ENCODE data around the gene KSR1. TPM values are rescaled to one million over a fixed set of nuclear protein-coding genes. Genes with fewer than 3 reads are reported as not detected.

Gene KSR1
- total and polyA plus RNA-seq, 2 experiments from 2014 or later: 7.8 to 53.2 TPM

GRCh38 chr17:27535178-27535928 lies 79.1 kb downstream of the KSR1 start (continued):
- no peak for TF ChIP-seq STAT1 (IDR thresholded peaks at IDR 0.05; ENCODE audit: unreplicated experiment)
- TF ChIP-seq ZNF114 (CRISPR knock-in tag; IDR thresholded peaks at IDR 0.05): no peak

- Mint-ChIP-seq H3K9me3 (no peaks in the 10 kb centered on the region), H3K4me3 (no peak overlapping the region), H3K4me1 (peaks cover 50% of the 10 kb centered on the region), H3K27me3 (ENCODE audit: insufficient read depth, low read depth, poor library complexity) (peaks cover 2% of the 10 kb centered on the region), H3K27ac (peak overlapping the region; percentile 59), H3K36me3 (ENCODE audit: low read depth) (no peaks in the 10 kb centered on the region; the same call in 2 of the 3 replicates)
- ATAC-seq: no peak
- H3K4me1 ChIP-seq (ENCODE audit: insufficient read depth): peaks cover 6% of the 10 kb centered on the region; the same call in 1 of the 2 replicates
- no peaks in the 10 kb centered on the region for H3K27me3 ChIP-seq (ENCODE audit: insufficient read depth)
- no peaks in the 10 kb centered on the region for H3K36me3 ChIP-seq (ENCODE audit: insufficient read depth)
- H3K27ac ChIP-seq (ENCODE audit: low read depth): no peak overlapping the region
- H4K20me1 ChIP-seq (replicated peaks; ENCODE audit: insufficient read depth): peaks cover 3% of the 10 kb centered on the region
- DNase-seq (ENCODE audit: low spot score): no peak
- H3K4me2 ChIP-seq: no peak overlapping the region
- no peaks in the 10 kb centered on the region for H3F3A ChIP-seq (replicated peaks; ENCODE audit: low read depth)
- no peak overlapping the region for H3K4me3 ChIP-seq
- H3K79me2 ChIP-seq (replicated peaks; ENCODE audit: insufficient read depth): peaks cover 92% of the 10 kb centered on the region
- H3K9me2 ChIP-seq (ENCODE audit: insufficient read depth): no peaks in the 10 kb centered on the region
- no peak for TF ChIP-seq NANOG (IDR thresholded peaks at IDR 0.05; ENCODE audit: borderline replicate concordance)
- no peak for TF ChIP-seq POLR2AphosphoS5 (IDR thresholded peaks at IDR 0.05; ENCODE audit: low read depth)
- TF ChIP-seq ZNF331 (CRISPR knock-in tag; IDR thresholded peaks at IDR 0.05; ENCODE audit: low read depth): 0 out of 2 replicates have a peak, but pooled peaks have one; percentile 13
- TF ChIP-seq STAT1 (IDR thresholded peaks at IDR 0.05; ENCODE audit: unreplicated experiment): no peak
- TF ChIP-seq CREB1 (CRISPR knock-in tag; IDR thresholded peaks at IDR 0.05; ENCODE audit: low read depth): no peak
- TF ChIP-seq EZH2phosphoT487 (IDR thresholded peaks at IDR 0.05; ENCODE audit: unreplicated experiment): no peak
- H2AFZ ChIP-seq: no peak overlapping the region
Observed at GRCh38 chr17:27535975-27536374, 79.7 kb downstream of the KSR1 start.

- Histone ChIP-seq H3K4me2 (no peak overlapping the region), H3K27ac (ENCODE audit: low read depth) (no peak overlapping the region), H3K4me3 (no peak overlapping the region), H3K36me3 (ENCODE audit: insufficient read depth) (no peaks in the 10 kb centered on the region), H3K9me2 (ENCODE audit: insufficient read depth) (no peaks in the 10 kb centered on the region), H3K4me1 (ENCODE audit: insufficient read depth) (peaks cover 6% of the 10 kb centered on the region; the same call in 1 of the 2 replicates), H3F3A (replicated peaks; ENCODE audit: low read depth) (no peaks in the 10 kb centered on the region), H4K20me1 (replicated peaks; ENCODE audit: insufficient read depth) (peaks cover 3% of the 10 kb centered on the region), H2AFZ (no peak overlapping the region), H3K27me3 (ENCODE audit: insufficient read depth) (no peaks in the 10 kb centered on the region), H3K79me2 (replicated peaks; ENCODE audit: insufficient read depth) (peaks cover 88% of the 10 kb centered on the region)
- ATAC-seq: no peak
- no peak overlapping the region for H3K27ac Mint-ChIP-seq
- no peaks in the 10 kb centered on the region for H3K9me3 Mint-ChIP-seq
- H3K27me3 Mint-ChIP-seq (ENCODE audit: insufficient read depth, low read depth, poor library complexity): peaks cover 2% of the 10 kb centered on the region
- TF ChIP-seq ZNF331 (CRISPR knock-in tag; IDR thresholded peaks at IDR 0.05; ENCODE audit: low read depth): no peak
- no peak for TF ChIP-seq JUNB (IDR thresholded peaks at IDR 0.05; ENCODE audit: unreplicated experiment)
- TF ChIP-seq STAT1 (IDR thresholded peaks at IDR 0.05; ENCODE audit: unreplicated experiment): no peak
- no peak for TF ChIP-seq ZNF114 (CRISPR knock-in tag; IDR thresholded peaks at IDR 0.05)
- no peak for TF ChIP-seq ETS1 (IDR thresholded peaks at IDR 0.05)
- no peak for TF ChIP-seq EZH2phosphoT487 (IDR thresholded peaks at IDR 0.05; ENCODE audit: unreplicated experiment)
- TF ChIP-seq ZNF462 (CRISPR knock-in tag; IDR thresholded peaks at IDR 0.05): no peak
- H3K4me3 Mint-ChIP-seq: no peak overlapping the region
- H3K36me3 Mint-ChIP-seq (ENCODE audit: low read depth): no peaks in the 10 kb centered on the region; the same call in 2 of the 3 replicates
- DNase-seq (ENCODE audit: low spot score): no peak
- H3K4me1 Mint-ChIP-seq: peaks cover 41% of the 10 kb centered on the region
Observed at GRCh38 chr17:27536781-27537180, 80.5 kb downstream of the KSR1 start.
